A549 (cell line): ENCODE measurements around the gene TASOR2. TPM values are rescaled to one million over a fixed set of nuclear protein-coding genes. Genes with fewer than 3 reads are reported as not detected.

ENCODE experiments used
- ATAC-seq, 2 experiments: fragments of 200-7000 bp in 1 of 2; fragments of >200 bp in 1 of 2; cut with Nextera tagmentation in 1 of 2; cut with Tn5 transposase in 1 of 2; 3 replicates each; pipeline versions ENCODE4 v1.8.0 to v1.9.1; 2018 to 2020; ENCODE audit warnings: mild to moderate bottlenecking in 1 of 2, moderate library complexity in 1 of 2
- CTCF ChIA-PET: fragments of 300-600 bp; sonication (Branson Sonifier 250); formaldehyde crosslinking; extraction: SDS; loops from one replicate; lab custom pipeline; 2021; ENCODE audit warnings: antibody characterized with exemption, inconsistent platforms; lab: Yijun Ruan, JAX
- POLR2A ChIA-PET: fragments of 350-600 bp; formaldehyde crosslinking; extraction: SDS; loops from one replicate; lab custom pipeline; 2021; ENCODE audit warnings: antibody characterized with exemption, inconsistent platforms; lab: Yijun Ruan, JAX
- DNase-seq, 2 experiments: peaks; one replicate each; pipeline versions ENCODE4 v3.0.0 to v3.0.0-alpha.2; 2011 to 2016; ENCODE audit warnings: low read depth in 1 of 2, low spot score in 1 of 2
- FAIRE-seq: peaks from 2 replicates; lab custom pipeline; 2011; peaks lifted over from hg19 to GRCh38; lab: Jason Lieb, UNC
- H3K27ac ChIP-seq, 2 experiments: fragments of >200 bp; sonication (Bioruptor Twin); formaldehyde crosslinking; 3 replicates each; pipeline ENCODE4 v1.5.1; 2016 to 2017
- H3K4me1 ChIP-seq: fragments of >200 bp; sonication (Bioruptor Twin); formaldehyde crosslinking; 3 replicates; pipeline ENCODE4 v1.6.1; 2016
- H3K4me2 ChIP-seq: fragments of >200 bp; sonication (Bioruptor Twin); formaldehyde crosslinking; 3 replicates; pipeline ENCODE4 v1.6.1; 2016
- H3K4me3 ChIP-seq: fragments of >200 bp; sonication (Bioruptor Twin); formaldehyde crosslinking; 3 replicates; pipeline ENCODE4 v1.5.1; 2016
- H3K9me3 ChIP-seq: fragments of >200 bp; sonication (Bioruptor Twin); formaldehyde crosslinking; 3 replicates; pipeline ENCODE4 v1.6.1; 2016
- ATOH8 ChIP-seq: fragments of 250-450 bp; sonication (Bioruptor Pico); IDR thresholded peaks from 2 replicates; pipeline ENCODE4 v1.5.0; 2020; ENCODE audit warnings: low read depth, mild to moderate bottlenecking, moderate library complexity
- BCL3 ChIP-seq: fragments of >200 bp; sonication (Bioruptor Twin); formaldehyde crosslinking; IDR thresholded peaks from 3 replicates; pipeline ENCODE4 v1.6.1; 2016
- BHLHE40 ChIP-seq: IDR thresholded peaks from 2 replicates; pipeline ENCODE4 v1.6.1; 2012; ENCODE audit warnings: low read depth, low read length, inconsistent platforms
- EHF ChIP-seq: fragments of 250-450 bp; sonication (Bioruptor Pico); IDR thresholded peaks from 2 replicates; pipeline ENCODE4 v1.5.0; 2020; ENCODE audit warnings: mild to moderate bottlenecking
- ELK1 ChIP-seq: fragments of 150-350 bp; IDR thresholded peaks from 2 replicates; pipeline ENCODE4 v1.6.1; 2014; ENCODE audit warnings: low read depth, mild to moderate bottlenecking, low read length
- EP300 ChIP-seq, 2 experiments: fragments of >200 bp; sonication (Bioruptor Twin); formaldehyde crosslinking; IDR thresholded peaks; 2 replicates in 1 of 2; 3 replicates in 1 of 2; pipeline ENCODE4 v1.6.1; 2016 to 2017
- FOSL2 ChIP-seq, 2 experiments: fragments of 450-650 bp in 1 of 2; fragments of >200 bp in 1 of 2; sonication (Bioruptor Twin) in 1 of 2; formaldehyde crosslinking; IDR thresholded peaks; 2 replicates each; pipeline versions ENCODE4 v1.5.0 to v1.6.1; 2016 to 2020; ENCODE audit warnings: mild to moderate bottlenecking in 1 of 2, moderate library complexity in 1 of 2
- GATA3 ChIP-seq: IDR thresholded peaks from 2 replicates; pipeline ENCODE4 v1.6.1; 2012; ENCODE audit warnings: borderline replicate concordance
- HEYL ChIP-seq: fragments of 250-450 bp; sonication (Bioruptor Pico); IDR thresholded peaks from 2 replicates; pipeline ENCODE4 v1.8.0; 2021; ENCODE audit warnings: mild to moderate bottlenecking, moderate library complexity
- HOXB13 ChIP-seq: fragments of 250-450 bp; sonication (Bioruptor Pico); IDR thresholded peaks from 2 replicates; pipeline ENCODE4 v1.5.0; 2020; ENCODE audit warnings: low read depth, mild to moderate bottlenecking, moderate library complexity
- NFE2L2 ChIP-seq: fragments of 150-350 bp; conservative IDR thresholded peaks from 2 replicates; pipeline ENCODE4 v1.6.1; 2014; ENCODE audit warnings: low read length
- NPAS2 ChIP-seq: fragments of 250-450 bp; sonication (Bioruptor Pico); IDR thresholded peaks from 2 replicates; pipeline ENCODE4 v1.8.0; 2022; ENCODE audit warnings: mild to moderate bottlenecking, moderate library complexity, borderline replicate concordance
- PHF8 ChIP-seq: fragments of 200-600 bp; sonication (generic); IDR thresholded peaks from 2 replicates; pipeline ENCODE4 v1.6.1; 2016; ENCODE audit warnings: low read depth, mild to moderate bottlenecking, antibody characterized with exemption, moderate library complexity, borderline replicate concordance
- RARB ChIP-seq: fragments of 250-450 bp; sonication (Bioruptor Pico); IDR thresholded peaks from 2 replicates; pipeline ENCODE4 v1.8.0; 2021; ENCODE audit warnings: mild to moderate bottlenecking, moderate library complexity
- RCOR1 ChIP-seq: fragments of 150-350 bp; IDR thresholded peaks from 2 replicates; pipeline ENCODE4 v1.6.1; 2014; ENCODE audit warnings: antibody characterized with exemption, low read length, low read depth
- RFX5 ChIP-seq: fragments of 450-650 bp; IDR thresholded peaks from 2 replicates; pipeline ENCODE4 v1.7.1; 2014; ENCODE audit warnings: antibody characterized with exemption, mild to moderate bottlenecking, moderate library complexity
- RNF2 ChIP-seq: fragments of 200-600 bp; sonication (generic); IDR thresholded peaks from 2 replicates; pipeline ENCODE4 v1.6.1; 2016; ENCODE audit warnings: low read depth, mild to moderate bottlenecking, antibody characterized with exemption, moderate library complexity, borderline replicate concordance
- SREBF2 ChIP-seq: fragments of 450-650 bp; IDR thresholded peaks from 2 replicates; pipeline ENCODE4 v1.6.1; 2014; ENCODE audit warnings: mild to moderate bottlenecking, moderate library complexity
- TP53 ChIP-seq: fragments of 250-450 bp; sonication (Bioruptor Pico); IDR thresholded peaks from 2 replicates; pipeline ENCODE4 v1.5.0; 2021; ENCODE audit warnings: mild to moderate bottlenecking, moderate library complexity
- ZFP36 ChIP-seq: fragments of 450-650 bp; IDR thresholded peaks from 2 replicates; pipeline ENCODE4 v1.6.1; 2014; ENCODE audit warnings: borderline replicate concordance; ENCODE audit not compliant: partially characterized antibody
- ZSCAN20 ChIP-seq: fragments of 250-450 bp; sonication (Bioruptor Pico); IDR thresholded peaks from 2 replicates; pipeline ENCODE4 v1.8.0; 2022; ENCODE audit warnings: mild to moderate bottlenecking, moderate library complexity
- WGBS: methylation state at CpG from one replicate; pipeline ENCODE4 v1.1.6; 2017; ENCODE audit errors: missing lambda C conversion rate; 5-methylcytosine and 5-hydroxymethylcytosine counted together
- polyA plus RNA-seq, 4 experiments: library from polyadenylated mRNA; depleted of rRNA in 3 of 4; stranded (reverse); fragments of >200 nt; fragmentation: RNase III in 1 of 4; extraction: RNeasy Plus Mini Kit Qiagen cat#74134 plus additional on column Dnase treatment in 1 of 4; gene quantifications; 2 replicates in 3 of 4; 3 replicates in 1 of 4; pipeline ENCODE4 v1.2.3, GENCODE V29; 2011 to 2017

The TASOR2 gene
- polyA plus RNA-seq, 2 of the 4 experiments (the other 2 are of a cell fraction) = 27.0 to 96.7 TPM

GRCh38 chr10:5708356-5708755, 23.7 kb downstream of the TASOR2 start:
- ATAC-seq (no peak), FAIRE-seq (no peak), DNase-seq (no peak)
- CTCF ChIA-PET = interaction anchor here (0.7 to 2.5 kb wide), 3 partner anchors 16 to 165 kb away, joined by 3 to 6 read pairs (median 3); no protein-coding TSS in a partner anchor
- Histone ChIP-seq H3K27ac (no peak overlapping the region), H3K4me2 (no peak overlapping the region), H3K4me1 (peaks cover 4% of the 10 kb centered on the region; the same call in 1 of the 3 replicates), H3K9me3 (no peaks in the 10 kb centered on the region), H3K4me3 (no peak overlapping the region)
- POLR2A ChIA-PET = no interaction called here
- TF ChIP-seq HOXB13 (CRISPR knock-in tag) = no peak

GRCh38 chr10:5709865-5710264, 25.2 kb downstream of the TASOR2 start:
- ATAC-seq (no peak), DNase-seq (no peak), FAIRE-seq (peak; percentile 23)
- Histone ChIP-seq H3K9me3 (no peaks in the 10 kb centered on the region), H3K4me1 (peaks cover 4% of the 10 kb centered on the region; the same call in 1 of the 3 replicates), H3K27ac (no peak overlapping the region), H3K4me3 (no peak overlapping the region), H3K4me2 (no peak overlapping the region)
- ChIA-PET POLR2A (no interaction called here), CTCF (interaction anchor here (1.2 to 2.5 kb wide), 3 partner anchors 17 to 377 kb away, joined by 3 to 6 read pairs (median 4); no protein-coding TSS in a partner anchor)
- TF ChIP-seq FOSL2 (IDR thresholded peaks at IDR 0.05) (no peak), FOSL2 (CRISPR knock-in tag; IDR thresholded peaks at IDR 0.05) (no peak), RNF2 (no peak), ATOH8 (no peak), NFE2L2 (no peak), ZFP36 (no peak), EP300 (IDR thresholded peaks at IDR 0.05) (no peak), SREBF2 (no peak), ZSCAN20 (CRISPR knock-in tag) (no peak), NPAS2 (CRISPR knock-in tag) (no peak), TP53 (CRISPR knock-in tag) (no peak)
- WGBS = 95% methylated on average over 2 of the region's 2 CpGs

GRCh38 chr10:5710859-5711258, 26.2 kb downstream of the TASOR2 start:
- Histone ChIP-seq H3K27ac (no peak overlapping the region), H3K4me1 (peaks cover 4% of the 10 kb centered on the region; the same call in 1 of the 3 replicates), H3K9me3 (no peaks in the 10 kb centered on the region), H3K4me3 (no peak overlapping the region), H3K4me2 (no peak overlapping the region)
- 96% methylated on average over 1 of the region's 1 CpG for WGBS
- CTCF ChIA-PET = interaction anchor here (1.3 kb wide), 2 partner anchors 10 to 26 kb away, joined by 3 read pairs; no protein-coding TSS in a partner anchor
- FAIRE-seq (no peak), DNase-seq (no peak), ATAC-seq (no peak)
- TF ChIP-seq PHF8 = no peak
- no peak for TF ChIP-seq GATA3
- TF ChIP-seq BHLHE40 = no peak
- no peak for TF ChIP-seq HEYL (CRISPR knock-in tag)
- TF ChIP-seq RFX5 = no peak
- no peak for TF ChIP-seq TP53 (CRISPR knock-in tag)
- no peak for TF ChIP-seq RCOR1
- no peak for TF ChIP-seq BCL3
- no peak for TF ChIP-seq HOXB13 (CRISPR knock-in tag)
- no peak for TF ChIP-seq ELK1
- TF ChIP-seq RARB (CRISPR knock-in tag) = no peak
- TF ChIP-seq EHF (CRISPR knock-in tag) = no peak
- TF ChIP-seq ATOH8 = no peak
- TF ChIP-seq ZSCAN20 (CRISPR knock-in tag) = no peak
- TF ChIP-seq, all 56 proteins: peak for 0
- POLR2A ChIA-PET = interaction anchor here (1.0 kb wide), 1 partner anchor 14 kb away, joined by 3 read pairs; no protein-coding TSS in a partner anchor
